Loucy (cell line): ENCODE results near the gene KL.

Experiments used
- CTCF ChIP-seq: fragments of 200-600 bp; sonication (generic); conservative IDR thresholded peaks from 2 replicates; pipeline ENCODE4 v1.5.1; 2014; ENCODE audit warnings: mild to moderate bottlenecking, antibody characterized with exemption, low read length
- EZH2phosphoT487 ChIP-seq: fragments of 200-600 bp; IDR thresholded peaks from 2 replicates; pipeline ENCODE4 v1.6.1; 2018; ENCODE audit warnings: antibody characterized with exemption, mild to moderate bottlenecking, moderate library complexity, borderline replicate concordance

GRCh38 chr13:33022986-33023385, 6.8 kb downstream of the KL start:
- TF ChIP-seq CTCF (no peak), EZH2phosphoT487 (no peak)
